HEK293T (cell line): ENCODE measurements around the gene NEBL.

Experiments used
- ARNT ChIP-seq: fragments of 450-650 bp; IDR thresholded peaks from 2 replicates; pipeline ENCODE4 v1.6.1; 2017; ENCODE audit warnings: mild to moderate bottlenecking
- BHLHE40 ChIP-seq: fragments of 450-650 bp; IDR thresholded peaks from 2 replicates; pipeline ENCODE4 v1.6.1; 2016; ENCODE audit warnings: mild to moderate bottlenecking, moderate library complexity, borderline replicate concordance
- CTBP1 ChIP-seq: fragments of 450-650 bp; IDR thresholded peaks from 2 replicates; pipeline ENCODE4 v1.6.1; 2016; ENCODE audit warnings: borderline replicate concordance
- FOXK2 ChIP-seq: fragments of 450-650 bp; IDR thresholded peaks from 2 replicates; pipeline ENCODE4 v1.6.1; 2016; ENCODE audit warnings: mild to moderate bottlenecking
- FOXM1 ChIP-seq: fragments of 450-650 bp; IDR thresholded peaks from 2 replicates; pipeline ENCODE4 v1.6.1; 2017; ENCODE audit warnings: mild to moderate bottlenecking, borderline replicate concordance
- L3MBTL2 ChIP-seq: fragments of 450-650 bp; conservative IDR thresholded peaks from 2 replicates; pipeline ENCODE4 v1.6.1; 2016; ENCODE audit warnings: mild to moderate bottlenecking
- NFRKB ChIP-seq: fragments of 450-650 bp; IDR thresholded peaks from 2 replicates; pipeline ENCODE4 v1.6.1; 2016; ENCODE audit warnings: mild to moderate bottlenecking, moderate library complexity
- SP1 ChIP-seq: fragments of 450-650 bp; IDR thresholded peaks from 2 replicates; pipeline ENCODE4 v1.6.1; 2017
- SUZ12 ChIP-seq: fragments of 450-650 bp; IDR thresholded peaks from 2 replicates; pipeline ENCODE4 v1.6.1; 2016; ENCODE audit warnings: mild to moderate bottlenecking
- TARDBP ChIP-seq: fragments of 450-650 bp; IDR thresholded peaks from 2 replicates; pipeline ENCODE4 v1.6.1; 2016
- ZNF384 ChIP-seq: fragments of 450-650 bp; IDR thresholded peaks from 2 replicates; pipeline ENCODE4 v1.6.1; 2016

GRCh38 chr10:20806487-20806886 is 90.6 kb downstream of the NEBL start:
- no peak for TF ChIP-seq FOXM1
- no peak for TF ChIP-seq ARNT
- TF ChIP-seq TARDBP, result no peak
- TF ChIP-seq L3MBTL2, result no peak
- TF ChIP-seq SUZ12, result no peak
- no peak for TF ChIP-seq FOXK2
- no peak for TF ChIP-seq BHLHE40
- TF ChIP-seq ZNF384, result no peak
- no peak for TF ChIP-seq CTBP1
- no peak for TF ChIP-seq NFRKB
- TF ChIP-seq SP1, result no peak
